Measurements from ENCODE around the gene H2AZ1. TPM values are rescaled to one million over a fixed set of nuclear protein-coding genes. Genes with fewer than 3 reads are reported as not detected.
A peak's percentile ranks its signal among the peaks of the same experiment; 100 is the strongest.

H2AZ1 gene
- 100 to 1,000 TPM; 426 to 554 TPM for total RNA-seq

- H3K36me3 Mint-ChIP-seq (ENCODE audit: low read depth) = peaks cover 3% of the 10 kb centered on the region
- H3K27me3 Mint-ChIP-seq = no peaks in the 10 kb centered on the region
- POLR2A ChIA-PET = interaction anchor here (1.0 to 1.1 kb wide), 2 partner anchors 15 to 134 kb away, joined by 4 read pairs; partner anchors contain the start of gene DAPP1
- H3K4me1 Mint-ChIP-seq = peaks cover 24% of the 10 kb centered on the region
- H3K4me3 Mint-ChIP-seq = no peak within 1 kb of the TSS
- H3K27ac Mint-ChIP-seq = no peak within 1 kb of the TSS
- CTCF ChIA-PET = interaction anchor here (1.0 to 1.8 kb wide), 2 partner anchors 10 to 146 kb away, joined by 3 to 5 read pairs; no protein-coding TSS in a partner anchor
- peak; percentile 99 for DNase-seq
- H3K9me3 Mint-ChIP-seq = no peaks in the 10 kb centered on the region
Observed at GRCh38 chr4:99949999-99950912, at the start of gene H2AZ1. H2AZ1 (minus strand) TSS chr4:99950275; CDS start chr4:99950170, 105 bp downstream.

- H3K36me3 Mint-ChIP-seq (ENCODE audit: low read depth) = no peaks in the 10 kb centered on the region
- CTCF ChIA-PET = no interaction called here
- DNase-seq = no peak
- no peak overlapping the region for H3K27ac Mint-ChIP-seq
- H3K9me3 Mint-ChIP-seq = no peaks in the 10 kb centered on the region
- H3K27me3 Mint-ChIP-seq = peaks cover 5% of the 10 kb centered on the region
- POLR2A ChIA-PET = no interaction called here
- no peaks in the 10 kb centered on the region for H3K4me1 Mint-ChIP-seq
- H3K4me3 Mint-ChIP-seq = no peak overlapping the region
Observed at GRCh38 chr4:99998062-99998867, 48.2 kb upstream of the H2AZ1 start.

GRCh38 chr4:99991741-99992140 lies 41.7 kb upstream of the H2AZ1 start:
- CTCF ChIA-PET = no interaction called here
- POLR2A ChIA-PET = no interaction called here
- H3K4me3 Mint-ChIP-seq = no peak overlapping the region
- H3K9me3 Mint-ChIP-seq = no peaks in the 10 kb centered on the region
- H3K27ac Mint-ChIP-seq = no peak overlapping the region
- H3K36me3 Mint-ChIP-seq (ENCODE audit: low read depth) = no peaks in the 10 kb centered on the region
- H3K4me1 Mint-ChIP-seq = no peaks in the 10 kb centered on the region
- DNase-seq = no peak
- H3K27me3 Mint-ChIP-seq = peaks cover 6% of the 10 kb centered on the region

GRCh38 chr4:99987681-99988080 lies 37.6 kb upstream of the H2AZ1 start:
- H3K9me3 Mint-ChIP-seq = no peaks in the 10 kb centered on the region
- ChIA-PET CTCF (interaction anchor here (1.0 kb wide), 1 partner anchor 109 kb away, joined by 4 read pairs; no protein-coding TSS in a partner anchor), POLR2A (no interaction called here)
- no peak for DNase-seq
- H3K36me3 Mint-ChIP-seq (ENCODE audit: low read depth) = no peaks in the 10 kb centered on the region
- H3K4me1 Mint-ChIP-seq = no peaks in the 10 kb centered on the region
- peaks cover 9% of the 10 kb centered on the region for H3K27me3 Mint-ChIP-seq
- no peak overlapping the region for H3K4me3 Mint-ChIP-seq
- no peak overlapping the region for H3K27ac Mint-ChIP-seq

- Mint-ChIP-seq H3K9me3 (no peaks in the 10 kb centered on the region), H3K36me3 (ENCODE audit: low read depth) (no peaks in the 10 kb centered on the region), H3K27ac (no peak overlapping the region), H3K4me1 (no peaks in the 10 kb centered on the region), H3K27me3 (peaks cover 9% of the 10 kb centered on the region), H3K4me3 (no peak overlapping the region)
- CTCF ChIA-PET = no interaction called here
- POLR2A ChIA-PET = no interaction called here
- no peak for DNase-seq
Observed at GRCh38 chr4:99986792-99987191, 36.7 kb upstream of the H2AZ1 start.

DNA sequence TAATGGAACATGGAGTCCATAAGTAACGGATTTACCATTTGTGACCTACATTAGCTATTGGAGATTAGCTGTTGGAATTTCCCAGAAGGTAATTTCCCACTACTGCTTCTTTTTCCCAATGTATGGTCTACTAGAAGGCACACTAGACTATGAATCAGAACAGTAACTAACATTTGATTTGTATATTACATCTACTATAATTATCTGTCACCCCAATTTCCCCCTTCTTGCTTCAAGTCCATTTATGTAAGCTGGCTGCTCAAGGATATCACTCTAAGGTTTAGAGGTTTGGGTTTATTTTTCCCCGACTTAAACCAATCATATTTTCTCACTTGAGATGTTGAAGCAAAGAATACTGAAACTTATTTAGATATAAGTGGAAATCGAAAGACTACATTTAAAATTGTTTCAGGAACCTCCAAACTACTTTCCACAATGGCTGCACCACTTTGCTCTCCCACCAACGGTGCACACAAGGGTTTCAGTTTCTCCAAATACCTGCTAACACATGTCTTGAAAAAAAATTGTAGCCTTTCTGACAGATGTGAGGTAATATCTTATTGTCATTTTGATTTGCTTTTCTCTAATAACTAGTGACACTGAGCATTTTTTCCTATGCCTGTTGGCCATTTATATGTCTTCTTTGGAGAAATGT lies 33.3 kb upstream of the H2AZ1 start:
- POLR2A ChIA-PET = no interaction called here
- Mint-ChIP-seq H3K36me3 (ENCODE audit: low read depth) (no peaks in the 10 kb centered on the region), H3K9me3 (peaks cover 2% of the 10 kb centered on the region), H3K4me1 (no peaks in the 10 kb centered on the region), H3K27ac (no peak overlapping the region), H3K27me3 (peaks cover 12% of the 10 kb centered on the region), H3K4me3 (no peak overlapping the region)
- no peak for DNase-seq
- CTCF ChIA-PET = no interaction called here

- POLR2A ChIA-PET = no interaction called here
- Mint-ChIP-seq H3K27me3 (peaks cover 19% of the 10 kb centered on the region), H3K27ac (no peak overlapping the region), H3K9me3 (peaks cover 3% of the 10 kb centered on the region), H3K4me1 (no peaks in the 10 kb centered on the region), H3K36me3 (ENCODE audit: low read depth) (no peaks in the 10 kb centered on the region), H3K4me3 (no peak overlapping the region)
- CTCF ChIA-PET = no interaction called here
- DNase-seq = no peak
Observed at GRCh38 chr4:99979872-99980271, 29.8 kb upstream of the H2AZ1 start.

- CTCF ChIA-PET = no interaction called here
Observed at GRCh38 chr4:99971453-99972111, 21.5 kb upstream of the H2AZ1 start.

DNA sequence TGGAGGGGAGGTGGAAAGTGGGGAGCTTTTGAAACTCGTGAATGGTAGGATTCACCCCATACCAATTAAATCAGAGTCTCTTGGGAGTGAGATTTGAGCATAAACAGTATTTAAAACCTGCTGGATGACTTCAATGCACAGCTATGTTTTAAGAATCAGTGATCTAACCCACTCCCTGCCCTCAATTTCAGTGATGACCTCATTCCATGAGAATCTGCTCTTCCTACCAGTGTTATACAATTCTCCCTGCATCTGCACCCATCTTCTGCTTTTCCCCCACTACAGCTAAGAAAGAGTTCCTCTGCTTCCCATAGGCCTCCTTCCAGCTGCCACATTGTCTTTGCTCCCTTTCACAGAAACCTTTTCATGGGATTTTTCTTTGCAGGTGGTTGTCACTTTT lies 18.3 kb upstream of the H2AZ1 start:
- ChIA-PET POLR2A (no interaction called here), CTCF (no interaction called here)

More at GRCh38 chr4:99971453-99972111, 21.5 kb upstream of the H2AZ1 start:
- Mint-ChIP-seq H3K4me1 (peaks cover 2% of the 10 kb centered on the region), H3K27ac (no peak overlapping the region), H3K4me3 (no peak overlapping the region), H3K36me3 (ENCODE audit: low read depth) (no peaks in the 10 kb centered on the region), H3K9me3 (peaks cover 3% of the 10 kb centered on the region), H3K27me3 (peaks cover 18% of the 10 kb centered on the region)
- POLR2A ChIA-PET = no interaction called here
- no peak for DNase-seq

DNA sequence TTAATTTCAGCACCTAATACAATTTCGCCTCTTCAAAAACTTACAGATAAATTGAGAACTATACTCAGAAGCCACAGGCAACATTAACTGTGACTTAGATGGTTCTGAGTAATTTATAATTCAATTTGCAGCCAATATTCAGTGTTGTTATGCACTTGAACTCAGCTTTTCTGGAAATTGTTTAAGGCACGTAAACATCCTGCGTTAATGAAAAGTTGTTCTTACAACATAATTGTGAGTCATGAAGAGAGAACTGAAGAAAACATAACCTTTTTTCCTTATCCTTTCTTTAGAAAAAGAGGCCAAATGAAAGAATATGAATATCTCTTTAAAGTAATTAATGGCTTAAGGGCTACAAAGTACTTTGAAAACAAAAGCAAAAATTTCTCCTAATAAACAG lies 16.6 kb upstream of the H2AZ1 start:
- no peak for DNase-seq
- no peak overlapping the region for H3K4me3 Mint-ChIP-seq
- no peaks in the 10 kb centered on the region for H3K9me3 Mint-ChIP-seq
- CTCF ChIA-PET = no interaction called here
- H3K27me3 Mint-ChIP-seq = peaks cover 12% of the 10 kb centered on the region
- POLR2A ChIA-PET = no interaction called here
- peaks cover 22% of the 10 kb centered on the region for H3K4me1 Mint-ChIP-seq
- no peak overlapping the region for H3K27ac Mint-ChIP-seq
- no peaks in the 10 kb centered on the region for H3K36me3 Mint-ChIP-seq (ENCODE audit: low read depth)

More for the DNA sequence above, 18.3 kb upstream of the H2AZ1 start:
- H3K27me3 Mint-ChIP-seq = peaks cover 12% of the 10 kb centered on the region
- peaks cover 22% of the 10 kb centered on the region for H3K4me1 Mint-ChIP-seq
- no peak for DNase-seq
- no peak overlapping the region for H3K27ac Mint-ChIP-seq
- H3K9me3 Mint-ChIP-seq = no peaks in the 10 kb centered on the region
- no peaks in the 10 kb centered on the region for H3K36me3 Mint-ChIP-seq (ENCODE audit: low read depth)
- no peak overlapping the region for H3K4me3 Mint-ChIP-seq

DNA sequence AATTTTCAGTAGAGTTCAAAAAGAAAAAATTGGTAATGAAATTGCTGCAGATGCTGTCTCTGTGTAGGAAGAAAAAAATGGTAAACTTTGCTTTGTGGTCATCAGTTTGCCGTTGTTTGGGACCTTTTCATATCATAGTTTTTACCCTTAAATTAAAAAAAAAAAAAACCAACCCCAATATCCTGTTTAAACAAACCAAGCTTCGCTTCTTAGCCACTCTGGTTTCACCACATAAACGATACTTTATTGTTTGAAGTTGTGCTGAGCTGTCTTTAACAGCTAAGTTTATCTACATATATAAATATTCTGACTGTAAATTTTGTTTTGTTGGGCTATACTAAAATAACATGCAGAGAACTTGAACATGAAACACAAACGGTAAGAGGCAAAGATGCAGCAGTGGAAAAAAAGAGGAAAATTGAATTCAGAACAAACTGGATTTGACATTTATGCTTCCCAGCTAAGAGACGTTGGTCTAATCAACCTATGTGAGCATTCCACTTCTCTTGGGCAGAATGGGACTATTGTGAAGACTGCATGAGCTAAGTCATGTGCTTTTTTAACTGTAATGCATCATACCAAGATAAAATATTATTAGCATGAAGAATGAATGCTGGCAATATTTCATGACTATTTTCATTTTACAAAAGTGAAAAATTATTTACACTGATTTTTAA lies 15.7 kb upstream of the H2AZ1 start:
- H3K4me3 Mint-ChIP-seq = no peak overlapping the region
- peak overlapping the region; percentile 16 for H3K27ac Mint-ChIP-seq
- H3K36me3 Mint-ChIP-seq (ENCODE audit: low read depth) = no peaks in the 10 kb centered on the region
- peaks cover 14% of the 10 kb centered on the region for H3K27me3 Mint-ChIP-seq
- POLR2A ChIA-PET = interaction anchor here (1.1 kb wide), 1 partner anchor 15 kb away, joined by 4 read pairs; the partner anchor contains the start of gene H2AZ1
- CTCF ChIA-PET = interaction anchor here (0.6 kb wide), 1 partner anchor 17 kb away, joined by 3 read pairs; no protein-coding TSS in a partner anchor
- peak; percentile 17 for DNase-seq
- H3K4me1 Mint-ChIP-seq = peaks cover 22% of the 10 kb centered on the region
- H3K9me3 Mint-ChIP-seq = no peaks in the 10 kb centered on the region

- Mint-ChIP-seq H3K27me3 (peaks cover 16% of the 10 kb centered on the region), H3K36me3 (ENCODE audit: low read depth) (no peaks in the 10 kb centered on the region), H3K9me3 (no peaks in the 10 kb centered on the region), H3K4me1 (peaks cover 22% of the 10 kb centered on the region), H3K27ac (no peak overlapping the region), H3K4me3 (no peak overlapping the region)
- no peak for DNase-seq
- CTCF ChIA-PET = no interaction called here
- POLR2A ChIA-PET = interaction anchor here (1.1 kb wide), 1 partner anchor 15 kb away, joined by 4 read pairs; the partner anchor contains the start of gene H2AZ1
Observed at GRCh38 chr4:99965173-99965572, 15.1 kb upstream of the H2AZ1 start.

Measured in activated CD4-positive, alpha-beta T cell treated with anti-CD3 and anti-CD28 coated beads, Interleukin-2, amount 10 ng/mL, durations not matched to agents 7 days and 5 days (primary cell).